Esophagus squamous epithelium (tissue), 5 donors: ENCODE results near the gene RSAD1. TPM values are rescaled to one million over a fixed set of nuclear protein-coding genes. Genes with fewer than 3 reads are reported as not detected.

Experiments
- DNase-seq: peaks from one replicate; lab custom pipeline; 2025; lab: John Stamatoyannopoulos, UW
- H3K27ac ChIP-seq, 4 donors: fragments of 200-600 bp; sonication (generic); one replicate each; pipeline ENCODE4 v1.5.1; 2016 to 2019; ENCODE audit warnings: mild to moderate bottlenecking in 1 of 4
- H3K27me3 ChIP-seq, 4 donors: fragments of 200-600 bp; sonication (generic); 1 replicate in 3 of 4; 2 replicates in 1 of 4; pipeline versions ENCODE4 v1.5.1 to v1.6.0; 2017 to 2021; ENCODE audit warnings: antibody characterized with exemption in 1 of 4
- H3K36me3 ChIP-seq, 3 donors: fragments of 200-600 bp; sonication (generic); one replicate each; pipeline ENCODE4 v1.5.1; 2016 to 2019
- H3K4me1 ChIP-seq, 3 donors: fragments of 200-600 bp; sonication (generic); one replicate each; pipeline ENCODE4 v1.5.1; 2017 to 2019
- H3K4me3 ChIP-seq, 4 donors: fragments of 200-600 bp; sonication (generic); 1 replicate in 3 of 4; 2 replicates in 1 of 4; pipeline ENCODE4 v1.5.1; 2016 to 2019; ENCODE audit warnings: mild to moderate bottlenecking in 2 of 4, moderate library complexity in 1 of 4
- H3K9me3 ChIP-seq, 3 donors: fragments of 200-600 bp; sonication (generic); one replicate each; pipeline ENCODE4 v1.5.1; 2016 to 2019
- CTCF ChIP-seq, 6 experiments: fragments of 450-650 bp in 4 of 6; fragments of 200-600 bp in 2 of 6; sonication (generic) in 2 of 6; IDR thresholded peaks; one replicate each; pipeline ENCODE4 v1.5.1; 2016 to 2019; ENCODE audit warnings: antibody characterized with exemption in 6 of 6, mild to moderate bottlenecking in 4 of 6, moderate library complexity in 4 of 6
- POLR2A ChIP-seq, 4 donors: fragments of 450-650 bp; IDR thresholded peaks; one replicate each; pipeline ENCODE4 v1.6.1; 2017; ENCODE audit warnings: antibody characterized with exemption in 4 of 4, mild to moderate bottlenecking in 4 of 4, moderate library complexity in 3 of 4
- WGBS, 2 donors: methylation state at CpG; one replicate each; pipeline ENCODE4 v1.1.5; 2018; 5-methylcytosine and 5-hydroxymethylcytosine counted together
- intact Hi-C: fragments of 100-400 bp; cut with DNase I; formaldehyde crosslinking; loops from one replicate; pipeline ENCODE4 v1.15.0; 2022
- total RNA-seq, 4 donors: library from RNA; depleted of rRNA; stranded (reverse); fragments of >200 nt; gene quantifications; one replicate each; pipeline ENCODE4 v1.1.0, GENCODE V29; 2016
- donor health status: DM: yes; HTN: yes; CAD: no.

RSAD1 gene
- total RNA-seq, 4 donors from 2014 or later = 9.1 to 19.3 (median 14.2) TPM

- H3K27me3 ChIP-seq = peaks cover 0 to 29% (median 0%) of the 10 kb centered on the region in 4 donors
- H3K27ac ChIP-seq = peak overlapping the region in 1 of 4 donors; percentile 5
- intact Hi-C loops = no loop called here
- TF ChIP-seq CTCF (IDR thresholded peaks at IDR 0.05) = no peak
- no peak for TF ChIP-seq POLR2A (IDR thresholded peaks at IDR 0.05)
- peaks cover 12 to 39% (median 14%) of the 10 kb centered on the region in 3 donors for H3K4me1 ChIP-seq
- no peaks in the 10 kb centered on the region for H3K9me3 ChIP-seq
- peaks cover 0 to 25% (median 0%) of the 10 kb centered on the region in 3 donors for H3K36me3 ChIP-seq
- DNase-seq = no peak
- 53 to 67% methylated on average over 2 to 4 of the region's 9 CpGs for WGBS, 2 donors
- no peak overlapping the region for H3K4me3 ChIP-seq
These were observed 12.1 kb upstream of the RSAD1 start for GRCh38 chr17:50466371-50467113.

GRCh38 chr17:50467114-50467854 is 11.4 kb upstream of the RSAD1 start:
- no peak for DNase-seq
- intact Hi-C loops = no loop called here
- Histone ChIP-seq H3K27me3 (peaks cover 0 to 29% (median 0%) of the 10 kb centered on the region in 4 donors), H3K4me1 (peaks cover 12 to 39% (median 14%) of the 10 kb centered on the region in 3 donors), H3K4me3 (no peak overlapping the region), H3K36me3 (peaks cover 0 to 30% (median 0%) of the 10 kb centered on the region in 3 donors), H3K9me3 (no peaks in the 10 kb centered on the region), H3K27ac (no peak overlapping the region)
- 55 to 86% methylated on average over 1 to 4 of the region's 7 CpGs for WGBS, 2 donors
- TF ChIP-seq CTCF (IDR thresholded peaks at IDR 0.05) (no peak), POLR2A (IDR thresholded peaks at IDR 0.05) (no peak)

GRCh38 chr17:50467855-50468303 is 10.8 kb upstream of the RSAD1 start:
- TF ChIP-seq CTCF (IDR thresholded peaks at IDR 0.05) (no peak), POLR2A (IDR thresholded peaks at IDR 0.05) (no peak)
- no peak overlapping the region for H3K27ac ChIP-seq
- intact Hi-C loops = no loop called here
- H3K36me3 ChIP-seq = peaks cover 0 to 30% (median 0%) of the 10 kb centered on the region in 3 donors
- no peak for DNase-seq
- H3K27me3 ChIP-seq = peaks cover 0 to 29% (median 0%) of the 10 kb centered on the region in 4 donors
- 54 to 88% methylated on average over 7 of the region's 13 CpGs for WGBS, 2 donors
- H3K9me3 ChIP-seq = no peaks in the 10 kb centered on the region
- H3K4me3 ChIP-seq = no peak overlapping the region
- H3K4me1 ChIP-seq = peaks cover 12 to 39% (median 14%) of the 10 kb centered on the region in 3 donors

GRCh38 chr17:50468304-50469207 is 10.1 kb upstream of the RSAD1 start, which contains the start of gene CHAD:
Gene CHAD, minus strand, starts transcription at chr17:50468880. Its CDS starts 67 bp downstream, at chr17:50468813.
- TF ChIP-seq CTCF (IDR thresholded peaks at IDR 0.05) = no peak
- no peak for TF ChIP-seq POLR2A (IDR thresholded peaks at IDR 0.05)
- Histone ChIP-seq H3K4me1 (peaks cover 12 to 39% (median 14%) of the 10 kb centered on the region in 3 donors), H3K4me3 (peak within 1 kb of the TSS; percentile 13 to 59 (median 38)), H3K9me3 (no peaks in the 10 kb centered on the region), H3K36me3 (peaks cover 0 to 27% (median 0%) of the 10 kb centered on the region in 3 donors), H3K27ac (no peak within 1 kb of the TSS), H3K27me3 (peaks cover 0 to 29% (median 0%) of the 10 kb centered on the region in 4 donors)
- 0 to 54% methylated on average over 1 to 12 of the region's 71 CpGs for WGBS, 2 donors
- DNase-seq = no peak
- intact Hi-C loops = no loop called here
